Endothelial cell of umbilical vein (primary cell): ENCODE results near the gene NUMA1.

ENCODE experiments used
- CTCF ChIP-seq, 2 donors: IDR thresholded peaks; 1 replicate in 1 of 2; 2 replicates in 1 of 2; pipeline ENCODE4 v1.5.1; 2011; ENCODE audit warnings: low read length in 2 of 2, mild to moderate bottlenecking in 2 of 2, moderate library complexity in 2 of 2, control low read depth in 1 of 2, inconsistent platforms in 1 of 2, low read depth in 1 of 2; ENCODE audit not compliant: insufficient read depth in 1 of 2; ENCODE audit errors: extremely low read depth in 1 of 2
- EZH2 ChIP-seq: IDR thresholded peaks from 2 replicates; pipeline ENCODE4 v1.6.1; 2012; ENCODE audit warnings: borderline replicate concordance, low read depth, mild to moderate bottlenecking, moderate library complexity, low read length, inconsistent platforms; ENCODE audit not compliant: severe bottlenecking
- FOS ChIP-seq: IDR thresholded peaks from 2 replicates; pipeline ENCODE4 v1.6.1; 2011; ENCODE audit warnings: mild to moderate bottlenecking, low read length, moderate library complexity, borderline replicate concordance; ENCODE audit not compliant: insufficient read depth
- GATA2 ChIP-seq: IDR thresholded peaks from 2 replicates; pipeline ENCODE4 v1.7.0; 2011; ENCODE audit warnings: low read depth, mild to moderate bottlenecking, moderate library complexity, mixed read lengths, low read length; ENCODE audit not compliant: insufficient read length, insufficient read depth
- JUN ChIP-seq: IDR thresholded peaks from 2 replicates; pipeline ENCODE4 v1.6.1; 2011; ENCODE audit warnings: borderline replicate concordance, low read depth; ENCODE audit not compliant: insufficient read length, insufficient read depth
- MAX ChIP-seq: IDR thresholded peaks from 2 replicates; pipeline ENCODE4 v1.6.1; 2011; ENCODE audit not compliant: insufficient read depth, insufficient read length
- MYC ChIP-seq: IDR thresholded peaks from one replicate; pipeline ENCODE4 v1.6.1; 2011; ENCODE audit warnings: mild to moderate bottlenecking, low read depth, low read length
- POLR2A ChIP-seq: IDR thresholded peaks from 2 replicates; pipeline ENCODE4 v1.6.1; 2012; ENCODE audit warnings: low read depth, mild to moderate bottlenecking, control low read depth, low read length
- POLR2AphosphoS5 ChIP-seq: IDR thresholded peaks from 2 replicates; pipeline ENCODE4 v1.6.1; 2012; ENCODE audit warnings: low read depth, mild to moderate bottlenecking, control low read depth, low read length, moderate library complexity; ENCODE audit not compliant: insufficient read depth

- TF ChIP-seq MAX: no peak
- no peak for TF ChIP-seq CTCF (IDR thresholded peaks at IDR 0.05; ENCODE audit: extremely low read depth in 1 of 2, insufficient read depth in 1 of 2, low read depth in 1 of 2, low read length in 2 of 2)
- TF ChIP-seq MYC: no peak
- TF ChIP-seq POLR2A: no peak
- no peak for TF ChIP-seq POLR2AphosphoS5
- no peak for TF ChIP-seq EZH2
- no peak for TF ChIP-seq FOS
- TF ChIP-seq JUN: no peak
- no peak for TF ChIP-seq GATA2
Measured at GRCh38 chr11:72070491-72070890, 9.9 kb downstream of the NUMA1 start.
